ENCODE results near the gene HM13.
"Not testable (repeated sequence)": the region's sequence is repeated elsewhere in the genome, so short reads cannot be mapped to it uniquely, and the experiment has no call there.

HM13 gene, protein sequence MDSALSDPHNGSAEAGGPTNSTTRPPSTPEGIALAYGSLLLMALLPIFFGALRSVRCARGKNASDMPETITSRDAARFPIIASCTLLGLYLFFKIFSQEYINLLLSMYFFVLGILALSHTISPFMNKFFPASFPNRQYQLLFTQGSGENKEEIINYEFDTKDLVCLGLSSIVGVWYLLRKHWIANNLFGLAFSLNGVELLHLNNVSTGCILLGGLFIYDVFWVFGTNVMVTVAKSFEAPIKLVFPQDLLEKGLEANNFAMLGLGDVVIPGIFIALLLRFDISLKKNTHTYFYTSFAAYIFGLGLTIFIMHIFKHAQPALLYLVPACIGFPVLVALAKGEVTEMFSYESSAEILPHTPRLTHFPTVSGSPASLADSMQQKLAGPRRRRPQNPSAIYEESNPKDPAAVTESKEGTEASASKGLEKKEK

GRCh38 chr20:31514154-31515071 is at the start of gene HM13:
TSS of gene HM13 (plus strand) at chr20:31514442. CDS start at chr20:31514552, 110 bp downstream.
- peak; percentile 71 for DNase-seq

DNA sequence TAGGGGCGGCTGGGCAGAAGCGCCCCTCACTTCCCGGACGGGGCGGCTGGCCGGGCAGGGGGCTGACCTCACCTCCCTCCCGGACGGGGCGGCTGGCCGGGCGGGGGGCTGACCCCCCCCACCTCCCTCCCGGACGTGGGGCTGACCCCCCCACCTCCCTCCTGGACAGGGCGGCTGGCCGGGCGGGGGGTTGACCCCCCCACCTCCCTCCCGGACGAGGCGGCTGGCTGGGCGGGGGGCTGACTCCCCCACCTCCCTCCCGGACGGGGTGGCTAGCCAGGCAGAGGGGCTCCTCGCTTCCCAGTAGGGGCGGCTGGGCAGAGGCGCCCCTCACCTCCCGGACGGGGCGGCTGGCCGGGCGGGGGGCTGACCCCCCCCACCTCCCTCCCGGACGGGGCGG is 43.3 kb upstream of the HM13 start:
- DNase-seq: not testable (repeated sequence)

DNA sequence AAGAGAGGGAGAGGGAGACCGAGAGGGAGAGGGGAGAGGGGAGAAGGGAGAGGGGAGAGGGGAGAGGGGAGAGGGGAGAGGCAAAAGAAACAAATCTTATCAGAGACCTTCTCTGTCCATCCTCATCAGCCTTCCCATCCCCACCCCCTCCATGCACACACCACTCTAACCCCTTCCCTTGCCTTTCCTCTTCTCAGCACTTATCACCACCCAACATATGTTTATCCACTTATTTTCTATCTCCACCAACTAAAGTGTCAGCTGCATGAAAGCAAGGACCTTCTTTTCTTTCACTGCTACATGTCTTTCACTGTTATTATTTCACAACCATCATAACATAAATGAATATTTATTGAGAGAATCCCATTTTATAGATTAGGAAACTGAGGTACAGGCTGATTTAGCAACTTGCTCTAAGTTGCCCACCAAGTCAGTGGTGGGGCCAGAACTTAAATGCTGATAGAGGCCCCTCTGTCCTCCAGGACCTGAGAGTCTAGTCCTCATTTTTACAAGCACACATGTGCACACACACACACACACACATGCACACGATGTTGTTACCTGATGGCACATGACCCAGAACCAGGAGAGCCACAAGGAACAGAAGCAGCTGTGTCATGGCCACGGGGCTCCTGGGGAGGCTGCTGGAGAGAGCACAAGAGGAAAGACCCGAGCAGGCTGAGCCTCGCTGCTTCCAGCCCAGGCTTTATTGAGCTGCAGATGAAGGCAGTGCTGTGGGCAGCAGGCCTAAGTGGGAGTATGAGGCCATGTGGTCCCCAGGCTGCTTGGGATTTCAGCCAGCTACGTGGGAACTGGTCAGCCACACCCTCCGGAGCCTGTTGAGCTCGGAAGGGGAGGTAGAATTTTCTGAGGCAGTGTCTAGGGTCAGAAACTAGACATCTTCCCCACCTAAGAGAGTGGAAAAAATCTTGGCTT is 41.6 kb upstream of the HM13 start:
- no peak for DNase-seq

- DNase-seq: no peak
Measured at GRCh38 chr20:31473331-31474096, 40.7 kb upstream of the HM13 start.

DNA sequence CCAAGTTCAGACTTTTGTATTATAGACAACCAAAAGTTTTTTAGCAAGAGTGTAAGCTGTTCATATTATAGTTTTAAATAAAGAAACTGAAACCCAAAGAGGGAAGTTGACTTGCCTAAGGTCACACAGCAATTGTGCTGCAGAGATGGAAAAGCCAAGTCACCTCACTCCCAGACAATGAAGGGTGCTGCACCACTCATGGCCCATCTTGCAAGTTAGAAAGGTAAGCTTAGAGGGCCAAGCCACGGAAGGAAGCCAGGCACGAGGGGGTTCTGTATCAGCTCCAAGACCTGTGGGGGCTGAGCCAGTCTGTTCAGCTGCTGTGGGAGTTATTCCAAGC is 40.2 kb upstream of the HM13 start:
- no peak for DNase-seq

DNA sequence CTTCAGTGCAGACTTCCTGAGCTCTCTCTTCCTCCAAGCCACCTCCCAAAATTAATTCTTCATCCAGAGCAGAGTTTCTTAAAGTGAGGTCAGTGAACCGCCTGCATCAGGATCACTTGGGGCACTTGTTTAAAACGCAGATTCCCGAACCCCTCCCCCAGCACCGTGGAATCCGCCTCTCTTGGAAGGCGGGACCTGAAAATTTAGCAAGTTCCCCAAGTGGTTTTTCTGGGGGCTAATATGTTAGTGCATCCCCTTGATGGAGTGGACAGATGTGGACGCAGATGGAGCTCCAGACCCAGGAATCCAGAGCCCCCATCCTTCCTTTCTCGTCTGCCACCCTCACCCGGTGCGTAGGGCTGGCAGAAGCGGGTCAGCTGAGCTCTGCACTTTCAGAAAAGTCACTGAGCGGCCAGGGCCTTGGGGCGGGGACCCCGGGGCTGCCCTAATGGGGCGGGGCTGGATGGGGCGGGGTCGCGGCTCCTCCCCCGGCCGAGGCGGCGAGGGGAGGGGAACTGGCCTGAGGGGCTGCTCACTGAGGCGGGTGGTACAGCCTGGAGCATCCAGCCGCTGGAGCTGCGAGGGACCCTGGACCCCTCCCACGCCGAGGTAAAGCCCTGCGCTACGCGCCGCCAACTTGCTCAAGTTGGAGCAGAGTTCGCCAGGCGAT is 39.3 kb upstream of the HM13 start, which contains the start of the genes DEFB124 and REM1:
TSS of gene DEFB124 (minus strand) at position 370 of the 670 bp plus-strand sequence. CDS start 2,114 bp downstream, outside the sequence.
TSS of gene REM1 (plus strand) at position 531 of the 670 bp plus-strand sequence. CDS start 1,158 bp downstream, outside the sequence.
- DNase-seq: no peak

DNA sequence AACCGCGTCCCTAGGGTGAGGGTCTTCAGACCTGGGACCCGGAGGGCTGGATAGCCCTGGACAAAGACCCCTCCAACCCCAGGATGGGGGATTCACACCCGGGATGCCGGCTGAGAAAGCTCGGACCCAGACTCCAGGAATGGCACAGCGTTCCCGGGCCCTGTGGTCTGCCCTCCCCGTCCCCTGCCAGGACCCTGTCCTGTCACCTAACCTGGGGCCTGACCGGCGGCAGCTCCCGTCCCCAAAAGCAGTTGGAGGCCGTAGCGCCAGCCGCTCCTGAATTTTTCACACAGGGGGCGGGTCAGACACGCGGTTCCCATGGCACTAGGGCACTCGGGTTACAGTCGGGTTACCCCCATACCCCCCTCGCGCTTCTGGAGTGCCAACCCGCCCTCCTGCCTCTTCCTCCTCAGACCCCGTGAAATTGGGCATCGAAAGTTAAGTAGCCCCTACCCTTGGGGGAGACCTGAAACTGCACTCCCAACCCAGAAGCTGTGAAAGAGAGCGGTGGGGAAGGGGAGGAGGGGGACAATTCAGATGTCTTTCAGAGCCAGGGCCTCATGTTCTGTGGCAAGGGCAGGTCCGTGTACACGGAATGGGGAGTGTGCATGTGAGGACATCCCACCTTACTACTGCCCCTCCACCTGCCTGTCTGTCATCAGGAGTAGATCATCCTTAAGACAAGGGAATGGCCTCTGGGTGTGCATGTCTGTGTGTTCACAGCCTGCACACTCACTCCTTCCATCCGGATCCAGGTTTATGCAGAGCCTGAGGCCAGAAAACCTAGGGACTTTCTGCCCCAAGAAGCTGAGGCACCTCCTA is 38.6 kb upstream of the HM13 start:
- DNase-seq: no peak

DNA sequence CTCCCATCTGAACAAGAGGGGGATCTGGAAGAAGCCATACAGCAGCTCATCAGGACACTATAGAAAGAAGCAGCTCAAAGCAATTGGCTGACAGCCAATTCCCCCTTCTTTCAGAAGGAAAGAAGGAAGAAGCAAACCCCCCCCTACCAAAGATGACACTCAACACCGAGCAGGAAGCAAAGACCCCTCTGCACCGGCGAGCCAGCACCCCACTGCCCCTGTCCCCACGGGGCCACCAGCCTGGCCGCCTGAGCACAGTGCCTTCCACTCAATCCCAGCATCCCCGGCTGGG is 38.0 kb upstream of the HM13 start:
- no peak for DNase-seq

DNA sequence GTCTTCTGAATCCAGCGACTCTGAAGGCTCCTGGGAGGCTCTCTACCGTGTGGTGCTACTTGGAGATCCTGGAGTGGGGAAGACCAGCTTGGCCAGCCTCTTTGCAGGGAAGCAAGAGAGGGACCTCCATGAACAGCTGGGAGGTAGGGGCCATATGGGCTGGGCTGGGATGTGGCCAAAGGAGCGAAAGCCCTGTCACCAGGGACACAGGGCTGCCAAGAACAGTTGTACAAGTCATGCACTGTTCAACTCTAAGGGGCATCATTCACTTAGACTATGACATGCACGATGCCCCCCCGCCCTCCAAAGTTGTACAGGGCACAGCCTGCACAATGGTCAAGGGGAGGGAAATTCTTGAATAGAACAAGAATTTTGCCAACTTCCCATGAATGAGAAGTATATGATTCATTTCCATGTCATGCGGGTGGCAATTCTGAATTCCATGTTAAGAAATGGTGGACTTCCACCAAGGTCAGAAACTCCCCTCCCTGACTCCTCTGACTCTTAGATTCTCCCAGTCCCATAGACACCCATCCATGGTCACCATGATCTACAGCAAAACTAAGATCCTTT is 37.5 kb upstream of the HM13 start:
- no peak for DNase-seq

- no peak for DNase-seq
Measured at GRCh38 chr20:31484001-31484400, 30.2 kb upstream of the HM13 start.

- no peak for DNase-seq
Measured at GRCh38 chr20:31485450-31486339, 28.5 kb upstream of the HM13 start.

DNA sequence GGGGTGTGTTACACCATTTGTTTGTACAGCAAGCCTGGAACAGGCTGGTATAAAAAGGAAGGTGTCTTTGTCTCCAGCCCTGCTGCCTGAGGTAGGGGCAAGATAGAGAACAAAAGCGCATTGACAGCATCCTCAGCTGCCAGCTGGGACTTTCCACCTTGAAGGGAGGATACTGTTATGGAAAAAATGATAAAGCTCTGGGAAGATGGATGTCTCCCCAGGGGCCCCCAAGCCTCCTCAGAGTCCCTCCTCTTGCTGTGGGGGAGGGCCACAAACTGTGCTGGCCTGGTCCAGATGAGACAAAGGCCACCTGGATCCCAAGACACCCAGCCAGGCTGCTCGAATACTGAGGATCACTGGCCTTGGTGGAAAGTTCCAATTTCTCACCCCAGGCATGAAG is 26.1 kb upstream of the HM13 start:
- no peak for DNase-seq

DNA sequence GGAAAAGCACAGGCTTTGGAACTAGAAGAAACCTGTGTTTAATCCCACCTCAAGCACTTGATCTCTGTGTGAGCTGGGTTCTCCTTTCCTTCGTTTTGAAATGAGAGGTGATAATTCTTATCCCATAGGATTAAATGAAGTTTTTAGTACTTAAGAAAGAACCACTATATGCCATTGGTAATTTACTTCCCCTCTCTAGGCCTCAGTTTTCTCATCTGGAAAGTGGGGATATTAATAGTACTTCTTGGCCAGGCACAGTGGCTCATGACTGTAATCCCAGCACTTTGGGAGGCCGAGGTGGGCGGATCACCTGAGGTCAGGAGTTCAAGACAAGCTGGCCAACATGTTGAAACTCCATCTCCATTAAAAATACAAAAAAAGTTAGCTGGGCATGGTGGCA is 25.1 kb upstream of the HM13 start:
- no peak for DNase-seq

DNA sequence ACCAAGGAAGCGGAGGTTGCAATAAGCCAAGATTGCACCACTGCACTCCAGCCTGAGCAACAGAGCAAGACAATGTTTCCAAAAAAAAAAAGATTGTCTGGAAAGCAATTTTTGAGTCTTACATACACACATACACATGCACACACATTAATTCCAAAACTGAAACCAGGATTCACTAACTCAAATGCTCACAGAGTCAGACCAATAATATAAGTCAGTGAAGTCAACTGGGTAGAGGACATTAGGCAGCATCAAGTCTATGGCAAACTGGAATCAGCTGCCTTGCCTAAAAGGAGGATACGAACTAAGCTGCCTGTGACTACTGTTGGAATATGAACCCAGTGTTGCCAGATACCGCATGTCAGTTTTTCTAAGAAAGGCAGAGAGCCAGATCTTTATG is 23.5 kb upstream of the HM13 start:
- DNase-seq: no peak

GRCh38 chr20:31494131-31494530 is 20.1 kb upstream of the HM13 start:
- DNase-seq: no peak

- DNase-seq: no peak
Measured at GRCh38 chr20:31496761-31497295, 17.4 kb upstream of the HM13 start.

- DNase-seq: no peak
Measured at GRCh38 chr20:31497838-31498540, 16.3 kb upstream of the HM13 start.

GRCh38 chr20:31500527-31500926 is 13.7 kb upstream of the HM13 start:
- DNase-seq: no peak

Measured in NCI-H1694 (cell line).